GM18499 (cell line): Measurements from ENCODE around the gene KCTD8.

Experiments
- ATAC-seq: cut with Tn5 transposase; IDR thresholded peaks from one replicate; pipeline ENCODE4 v1.9.1; 2021; ENCODE audit warnings: moderate number of reproducible peaks; ENCODE audit not compliant: insufficient read depth, unreplicated experiment

Gene KCTD8

DNA sequence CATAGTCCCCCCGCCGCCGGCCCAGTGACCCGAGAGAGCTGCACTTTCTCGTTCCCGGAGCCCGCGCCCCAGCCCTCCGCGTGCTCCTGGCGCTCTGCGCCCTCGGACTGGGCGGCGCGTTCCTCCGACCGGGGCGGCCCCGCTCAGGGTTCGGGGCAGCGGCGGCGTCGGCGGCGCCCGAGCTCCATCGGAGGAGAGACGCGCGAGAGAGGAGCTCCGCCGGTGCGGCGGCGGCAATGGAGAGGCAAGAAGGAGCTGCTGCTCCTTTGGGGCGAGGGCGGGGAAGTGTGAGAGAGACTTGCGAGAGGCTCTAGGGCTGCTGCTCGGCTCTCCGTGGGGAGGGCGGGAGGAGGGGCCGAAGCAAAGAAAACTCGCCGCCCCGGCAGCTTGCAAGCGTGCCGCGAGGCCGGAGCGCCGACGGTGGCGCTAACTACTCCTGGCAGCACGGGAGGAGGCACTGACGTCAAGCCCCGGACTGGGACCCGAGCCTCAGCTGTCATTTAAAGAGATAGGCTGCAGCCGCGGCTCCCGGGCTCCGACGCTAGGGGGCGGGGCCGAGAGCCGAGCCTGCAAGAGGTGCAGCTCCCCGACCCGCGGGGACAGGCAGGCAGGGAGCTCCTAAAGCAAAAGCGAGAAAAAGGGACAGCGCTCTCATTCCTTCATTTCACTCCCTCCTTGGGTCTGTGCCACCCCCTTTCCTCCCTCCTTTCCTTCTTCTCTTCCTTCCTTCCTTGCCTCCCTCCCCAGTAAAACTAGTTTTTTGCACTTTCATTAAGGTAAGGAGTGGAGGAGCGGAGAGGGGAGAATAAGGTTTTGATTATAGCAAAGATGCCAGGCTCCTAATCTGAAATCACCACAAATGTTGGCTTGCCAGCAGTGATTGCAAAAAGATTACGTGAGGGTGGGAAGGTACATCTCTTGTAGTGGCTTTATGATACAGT lies at the start of gene KCTD8:
KCTD8 (minus strand) TSS at position 289 of the 941 bp plus-strand sequence.
- ATAC-seq = peak; percentile 88

GRCh38 chr4:44494810-44495701 lies 46.4 kb upstream of the KCTD8 start:
- ATAC-seq = no peak

- ATAC-seq = no peak
These were observed 45.3 kb upstream of the KCTD8 start for GRCh38 chr4:44493924-44494323.

DNA sequence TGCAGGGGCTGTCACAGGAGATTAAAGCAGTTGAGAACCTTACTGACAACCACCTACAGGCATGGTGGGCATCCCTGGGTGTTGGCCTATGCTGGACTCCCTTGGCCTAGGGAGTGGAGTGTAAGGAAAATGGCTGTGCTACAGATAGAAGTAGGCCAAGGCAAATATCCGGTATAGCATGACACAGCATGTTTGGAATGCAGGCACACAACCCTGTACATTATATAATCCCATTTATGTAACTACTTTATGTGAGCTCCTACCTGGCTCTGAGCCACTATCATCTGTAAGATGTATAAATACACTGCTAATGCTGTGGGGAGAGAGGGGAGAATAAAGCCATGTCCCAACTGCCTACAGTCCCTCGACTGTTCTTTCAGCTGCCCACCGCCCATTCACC lies 38.7 kb upstream of the KCTD8 start:
- no peak for ATAC-seq

GRCh38 chr4:44479731-44480130 lies 31.1 kb upstream of the KCTD8 start:
- ATAC-seq = no peak

- no peak for ATAC-seq
These were observed 13.7 kb upstream of the KCTD8 start for GRCh38 chr4:44462259-44462658.

DNA sequence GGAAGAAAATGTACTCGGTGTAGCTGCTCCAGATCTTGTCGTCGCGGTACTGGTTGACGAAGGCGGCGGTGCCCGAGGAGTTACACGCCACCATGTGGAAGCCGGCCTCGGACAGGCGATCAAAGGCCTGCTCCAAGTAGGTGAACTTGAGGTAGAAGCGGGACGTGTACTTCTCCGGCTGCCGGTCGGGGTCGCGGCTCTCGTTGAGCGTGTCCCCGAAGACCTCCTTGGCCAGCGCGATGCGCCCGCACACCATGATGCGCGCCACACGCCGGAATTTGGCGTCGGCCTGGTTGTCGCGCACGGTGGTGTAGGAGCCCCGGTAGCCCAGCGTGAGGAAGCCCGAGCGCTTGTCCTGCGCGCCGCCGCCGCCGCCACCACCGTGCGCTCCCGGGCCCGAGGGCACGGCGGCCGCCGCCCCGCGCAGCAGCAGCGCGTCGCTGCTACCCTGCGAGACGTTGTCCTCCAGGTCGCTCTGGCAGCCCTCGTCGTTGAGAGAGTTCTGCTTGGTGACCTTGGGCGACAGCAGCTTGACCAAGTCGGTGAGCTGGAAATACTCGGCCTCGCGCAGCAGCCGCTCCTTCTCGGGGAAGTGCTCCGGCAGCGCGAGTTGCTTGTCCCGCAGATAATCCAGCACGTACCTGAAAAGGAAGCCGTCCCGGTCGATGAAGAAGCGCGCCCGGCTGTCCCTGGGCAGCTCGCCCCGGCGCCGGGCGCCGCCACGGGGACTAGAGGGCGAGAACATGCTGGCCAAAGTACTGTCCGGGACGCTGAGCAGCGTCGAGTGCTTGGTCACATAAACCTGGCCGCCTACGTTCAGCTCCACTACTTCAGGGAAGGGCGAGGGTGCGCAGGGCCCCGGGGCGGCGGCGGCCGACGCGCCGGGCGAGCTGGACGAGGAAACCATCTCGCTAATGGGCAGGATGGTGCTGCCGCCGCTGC lies 775 bp downstream of the KCTD8 start:
- ATAC-seq = no peak

DNA sequence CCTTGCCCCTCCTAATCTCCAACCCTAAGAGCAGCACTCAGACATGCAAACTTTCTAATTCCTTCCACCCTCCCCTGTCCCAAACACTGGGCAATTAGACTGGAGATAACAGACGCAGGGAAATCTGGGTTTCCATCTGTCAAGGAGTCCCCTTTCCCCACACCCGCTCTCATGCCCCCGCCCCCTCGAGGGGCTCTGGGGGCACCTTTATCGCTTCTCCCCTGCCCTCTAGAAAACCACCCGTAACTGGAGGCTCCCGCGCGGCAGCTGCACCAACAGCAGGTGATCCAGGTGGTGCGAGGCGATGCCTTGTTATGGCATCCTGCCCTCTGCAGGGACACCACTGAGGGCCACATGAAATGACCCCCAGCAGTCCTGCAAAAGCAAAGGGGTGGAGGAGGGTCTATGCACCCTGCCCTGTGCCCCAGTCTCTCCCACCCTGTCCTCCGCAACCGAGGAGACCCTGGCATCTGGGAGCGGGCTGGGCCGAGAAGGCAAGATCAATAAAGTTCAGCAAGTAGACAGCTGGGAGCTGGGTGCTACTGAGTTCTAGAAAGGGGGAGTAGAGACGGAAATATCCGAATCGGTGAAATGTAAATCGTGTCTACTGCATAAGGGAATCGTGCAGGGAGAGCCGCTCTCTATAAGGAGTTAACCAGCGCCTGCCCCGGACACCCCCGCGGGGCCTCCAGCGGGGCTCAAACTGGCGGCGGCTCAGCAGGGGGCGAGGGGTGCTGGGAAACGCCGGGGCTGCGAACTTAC lies 1.6 kb downstream of the KCTD8 start:
- ATAC-seq = no peak

- ATAC-seq = no peak
These were observed 2.4 kb downstream of the KCTD8 start for GRCh38 chr4:44446191-44446590.

- ATAC-seq = no peak
These were observed 9.9 kb downstream of the KCTD8 start for GRCh38 chr4:44438687-44439086.

DNA sequence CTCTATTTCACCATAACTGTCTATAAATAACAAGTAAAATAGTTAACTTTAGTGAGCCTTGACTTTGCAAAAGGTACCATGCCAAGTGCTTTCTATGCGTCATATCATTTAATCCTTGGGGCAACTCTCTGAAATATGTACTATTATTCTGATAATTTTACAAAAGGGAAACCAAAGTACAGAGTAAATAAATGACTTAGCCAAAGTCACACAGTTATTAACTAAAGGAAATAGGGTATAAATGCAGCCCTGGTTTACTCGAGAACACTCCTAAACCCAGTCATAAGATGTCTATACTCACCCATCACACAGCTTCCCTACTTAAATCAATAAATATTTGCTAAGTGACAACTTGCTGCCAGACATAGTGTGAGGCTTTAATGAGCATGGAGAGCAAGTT lies 14.4 kb downstream of the KCTD8 start:
- ATAC-seq = no peak

GRCh38 chr4:44425614-44426208 lies 22.9 kb downstream of the KCTD8 start:
- ATAC-seq = no peak

DNA sequence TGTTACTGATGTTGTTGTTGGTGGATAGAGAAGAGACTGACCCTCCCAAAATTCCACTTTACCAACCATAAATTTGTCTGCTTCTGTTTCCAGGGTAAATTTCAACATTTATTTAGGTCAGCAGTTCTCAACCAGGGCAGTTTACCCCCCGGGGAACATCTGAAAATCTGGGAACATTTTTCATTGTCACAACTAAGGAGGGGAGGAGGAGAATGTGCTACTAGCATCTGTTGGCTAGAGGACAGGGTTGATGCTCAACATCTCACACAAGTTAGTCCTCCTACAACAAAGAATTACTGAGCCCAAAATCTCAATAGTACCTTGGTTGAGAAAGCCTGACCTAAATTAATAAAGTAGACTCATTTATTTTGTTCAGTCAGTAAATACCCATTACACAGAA lies 25.7 kb downstream of the KCTD8 start:
- ATAC-seq = no peak

DNA sequence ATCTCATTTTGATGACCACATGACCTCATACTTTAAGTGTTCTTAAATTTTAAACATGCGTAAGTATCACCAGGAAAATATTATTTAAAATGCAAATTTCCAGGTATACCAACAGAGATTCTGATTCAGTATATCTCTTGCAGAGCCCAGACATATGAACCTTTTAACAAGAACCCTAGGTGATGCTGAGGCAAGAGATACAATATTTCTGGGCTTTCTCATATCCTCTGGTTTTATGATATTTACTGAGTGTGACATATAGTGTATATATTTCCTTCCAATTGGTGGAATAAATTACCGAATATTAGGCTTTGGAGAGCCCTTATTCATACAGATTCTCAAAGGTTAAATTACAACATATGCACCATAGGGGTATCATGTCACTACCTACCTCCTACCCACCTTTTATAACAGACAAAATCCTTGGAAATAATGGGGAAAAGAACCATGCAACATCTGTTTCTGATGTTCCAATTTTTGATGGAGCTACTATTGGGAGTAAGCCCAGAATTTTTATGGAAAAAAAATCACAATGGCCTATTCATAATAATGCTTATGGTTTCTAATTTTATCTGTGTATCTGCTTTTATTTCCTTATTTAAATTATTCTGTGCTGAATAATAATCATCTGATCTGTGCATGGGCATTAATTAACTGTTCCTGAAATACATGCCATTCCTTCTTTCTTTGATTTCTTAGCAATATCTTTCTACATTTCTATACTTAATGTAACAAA lies 27.1 kb downstream of the KCTD8 start:
- no peak for ATAC-seq

DNA sequence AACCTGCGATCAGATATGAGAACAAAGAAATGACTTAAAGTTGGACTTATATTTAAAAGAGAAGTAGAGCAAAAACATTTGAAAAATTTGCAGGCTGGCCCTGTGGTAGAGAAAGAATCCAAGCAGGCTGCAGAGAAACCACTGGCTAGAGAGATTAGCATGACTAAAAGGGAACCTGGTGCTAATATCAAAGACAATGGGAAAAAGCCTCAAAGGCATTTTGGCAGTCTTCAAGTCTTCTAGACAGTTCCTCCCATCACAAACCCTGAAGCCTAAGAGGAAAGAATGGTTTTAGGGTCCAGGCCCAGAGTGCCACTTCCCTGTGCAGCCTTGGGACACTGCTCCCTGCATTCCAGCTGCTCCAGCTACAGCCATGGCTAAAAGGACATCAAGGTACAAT lies 33.4 kb downstream of the KCTD8 start:
- ATAC-seq = no peak

- ATAC-seq = no peak
These were observed 80.0 kb downstream of the KCTD8 start for GRCh38 chr4:44368413-44369167.

DNA sequence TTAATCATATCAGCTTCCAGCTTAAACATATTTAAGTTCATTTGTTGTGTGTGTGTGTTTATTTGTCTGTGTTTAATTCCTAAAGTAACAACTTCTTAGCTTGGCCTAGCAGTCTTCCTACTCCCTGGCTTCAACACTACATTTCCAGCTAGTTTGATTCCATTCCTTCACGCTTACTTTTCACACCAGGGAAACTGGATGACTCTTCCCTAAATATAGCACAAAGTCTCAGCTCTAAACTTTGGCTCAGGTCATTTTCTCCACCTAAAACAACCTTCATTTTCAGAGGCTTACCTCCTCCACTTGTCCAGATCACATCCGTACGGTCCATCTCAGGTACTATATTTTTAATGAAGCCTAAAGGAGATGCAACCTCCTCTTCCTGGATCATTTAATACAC lies 94.4 kb downstream of the KCTD8 start:
- no peak for ATAC-seq

DNA sequence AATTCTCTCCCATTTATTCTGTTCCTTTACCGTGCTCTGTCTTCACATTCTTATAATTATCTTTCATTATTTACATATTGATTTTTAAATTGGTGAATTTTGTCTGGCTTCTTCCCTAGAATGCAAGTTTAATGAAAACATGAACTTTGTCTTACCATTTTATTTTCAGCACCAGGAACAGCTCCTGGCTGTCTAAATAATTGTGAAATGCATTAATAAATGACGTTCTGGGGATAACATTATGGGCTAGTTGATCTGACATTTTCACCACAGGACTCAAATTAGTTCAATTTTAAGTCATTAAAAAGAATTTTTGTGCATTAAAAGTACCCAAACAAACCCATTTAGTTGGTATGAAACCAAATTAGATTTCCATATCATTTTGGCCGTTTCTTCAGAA lies 97.5 kb downstream of the KCTD8 start:
- ATAC-seq = no peak
